A673 (cell line): ENCODE measurements around the gene TJP2.

Experiments used
- EZH2 ChIP-seq: fragments of 200-600 bp; sonication (generic); IDR thresholded peaks from 2 replicates; pipeline ENCODE4 v1.6.1; 2017; ENCODE audit warnings: borderline replicate concordance, low read depth, mild to moderate bottlenecking, mixed read lengths, antibody characterized with exemption, low read length; ENCODE audit not compliant: poor library complexity, severe bottlenecking
- TF ChIP-seq, protein P1 (sequence below): fragments of 300-800, 200-600 bp; sonication (generic); conservative IDR thresholded peaks from 2 replicates; pipeline ENCODE4 v1.5.1; 2017; ENCODE audit warnings: low read depth, mild to moderate bottlenecking, antibody characterized with exemption, low read length, moderate library complexity, mixed read lengths

DNA sequence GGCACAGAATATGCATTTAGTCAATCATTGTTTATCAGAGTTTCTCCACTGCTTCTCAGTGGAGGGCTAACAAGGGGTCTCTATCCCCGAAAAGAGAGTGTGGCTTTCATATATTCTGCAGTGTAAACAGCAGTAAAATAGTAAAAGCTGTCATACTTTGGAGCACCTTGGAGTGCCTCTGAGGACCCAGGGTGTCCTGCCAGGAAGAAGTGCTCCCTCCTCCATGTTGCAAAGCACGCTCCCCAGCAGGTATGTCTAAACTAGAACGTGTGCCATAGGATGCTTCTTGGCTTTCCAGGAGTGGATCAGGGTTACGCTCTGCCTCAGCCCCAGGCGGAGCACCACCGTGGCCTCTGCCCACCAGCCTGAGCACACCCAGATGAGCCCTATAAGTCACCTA lies 8.5 kb upstream of the TJP2 start:
- TF ChIP-seq, protein P1, sequence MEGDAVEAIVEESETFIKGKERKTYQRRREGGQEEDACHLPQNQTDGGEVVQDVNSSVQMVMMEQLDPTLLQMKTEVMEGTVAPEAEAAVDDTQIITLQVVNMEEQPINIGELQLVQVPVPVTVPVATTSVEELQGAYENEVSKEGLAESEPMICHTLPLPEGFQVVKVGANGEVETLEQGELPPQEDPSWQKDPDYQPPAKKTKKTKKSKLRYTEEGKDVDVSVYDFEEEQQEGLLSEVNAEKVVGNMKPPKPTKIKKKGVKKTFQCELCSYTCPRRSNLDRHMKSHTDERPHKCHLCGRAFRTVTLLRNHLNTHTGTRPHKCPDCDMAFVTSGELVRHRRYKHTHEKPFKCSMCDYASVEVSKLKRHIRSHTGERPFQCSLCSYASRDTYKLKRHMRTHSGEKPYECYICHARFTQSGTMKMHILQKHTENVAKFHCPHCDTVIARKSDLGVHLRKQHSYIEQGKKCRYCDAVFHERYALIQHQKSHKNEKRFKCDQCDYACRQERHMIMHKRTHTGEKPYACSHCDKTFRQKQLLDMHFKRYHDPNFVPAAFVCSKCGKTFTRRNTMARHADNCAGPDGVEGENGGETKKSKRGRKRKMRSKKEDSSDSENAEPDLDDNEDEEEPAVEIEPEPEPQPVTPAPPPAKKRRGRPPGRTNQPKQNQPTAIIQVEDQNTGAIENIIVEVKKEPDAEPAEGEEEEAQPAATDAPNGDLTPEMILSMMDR, result no peak
- no peak for TF ChIP-seq EZH2
